ENCODE data around the gene ERBB4.

GRCh38 chr2:212295571-212295970 is 243.0 kb downstream of the ERBB4 start:
- no peak for TF ChIP-seq CTCF (IDR thresholded peaks at IDR 0.05; ENCODE audit: low read length)
- no peak for TF ChIP-seq EZH2 (optimal IDR thresholded peaks at IDR 0.05; ENCODE audit: low read depth, low read length)
- no peak for TF ChIP-seq EZH2phosphoT487 (IDR thresholded peaks at IDR 0.05; ENCODE audit: low read length)

Data from MM.1S (cell line).